A549 (cell line): Measurements from ENCODE around the gene C2orf78.

Experiments used
- BHLHE40 ChIP-seq: IDR thresholded peaks from 2 replicates; pipeline ENCODE4 v1.6.1; 2012; ENCODE audit warnings: low read depth, low read length, inconsistent platforms
- CHD2 ChIP-seq: fragments of 150-350 bp; IDR thresholded peaks from 2 replicates; pipeline ENCODE4 v1.6.1; 2014; ENCODE audit warnings: low read length; ENCODE audit not compliant: partially characterized antibody
- CTCF ChIP-seq: fragments of >200 bp; sonication (Bioruptor Twin); formaldehyde crosslinking; IDR thresholded peaks from 3 replicates; pipeline ENCODE4 v1.5.1; 2016
- EP300 ChIP-seq, 2 experiments: fragments of >200 bp; sonication (Bioruptor Twin); formaldehyde crosslinking; IDR thresholded peaks; 2 replicates in 1 of 2; 3 replicates in 1 of 2; pipeline ENCODE4 v1.6.1; 2016 to 2017
- JUNB ChIP-seq: fragments of >200 bp; sonication (Bioruptor Twin); formaldehyde crosslinking; IDR thresholded peaks from 2 replicates; pipeline ENCODE4 v1.6.1; 2016
- MAZ ChIP-seq: fragments of 150-350 bp; IDR thresholded peaks from 2 replicates; pipeline ENCODE4 v1.6.1; 2014; ENCODE audit warnings: antibody characterized with exemption, low read depth, low read length, borderline replicate concordance
- PHF8 ChIP-seq: fragments of 200-600 bp; sonication (generic); IDR thresholded peaks from 2 replicates; pipeline ENCODE4 v1.6.1; 2016; ENCODE audit warnings: low read depth, mild to moderate bottlenecking, antibody characterized with exemption, moderate library complexity, borderline replicate concordance
- POLR2A ChIP-seq: IDR thresholded peaks from 2 replicates; pipeline ENCODE4 v1.6.1; 2012; ENCODE audit warnings: mild to moderate bottlenecking, low read length
- ZC3H11A ChIP-seq: fragments of 450-650 bp; IDR thresholded peaks from 2 replicates; pipeline ENCODE4 v1.6.1; 2014; ENCODE audit warnings: antibody characterized with exemption, mild to moderate bottlenecking
- ZFP36 ChIP-seq: fragments of 450-650 bp; IDR thresholded peaks from 2 replicates; pipeline ENCODE4 v1.6.1; 2014; ENCODE audit warnings: borderline replicate concordance; ENCODE audit not compliant: partially characterized antibody
- TF ChIP-seq, protein P1 (sequence below): IDR thresholded peaks from 2 replicates; pipeline ENCODE4 v1.6.1; 2012
- TF ChIP-seq, protein P2 (sequence below): fragments of 250-450 bp; sonication (Bioruptor Pico); IDR thresholded peaks from 2 replicates; pipeline ENCODE4 v1.5.0; 2021; ENCODE audit warnings: mild to moderate bottlenecking, moderate library complexity, borderline replicate concordance

GRCh38 chr2:73823416-73823815 is 39.4 kb downstream of the C2orf78 start:
- TF ChIP-seq CTCF (no peak), EP300 (IDR thresholded peaks at IDR 0.05) (no peak), BHLHE40 (no peak), POLR2A (no peak), ZFP36 (no peak), JUNB (no peak), ZC3H11A (no peak), CHD2 (no peak), PHF8 (no peak), MAZ (no peak)
- TF ChIP-seq, protein P1, sequence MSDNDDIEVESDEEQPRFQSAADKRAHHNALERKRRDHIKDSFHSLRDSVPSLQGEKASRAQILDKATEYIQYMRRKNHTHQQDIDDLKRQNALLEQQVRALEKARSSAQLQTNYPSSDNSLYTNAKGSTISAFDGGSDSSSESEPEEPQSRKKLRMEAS = no peak
- TF ChIP-seq, protein P2, sequence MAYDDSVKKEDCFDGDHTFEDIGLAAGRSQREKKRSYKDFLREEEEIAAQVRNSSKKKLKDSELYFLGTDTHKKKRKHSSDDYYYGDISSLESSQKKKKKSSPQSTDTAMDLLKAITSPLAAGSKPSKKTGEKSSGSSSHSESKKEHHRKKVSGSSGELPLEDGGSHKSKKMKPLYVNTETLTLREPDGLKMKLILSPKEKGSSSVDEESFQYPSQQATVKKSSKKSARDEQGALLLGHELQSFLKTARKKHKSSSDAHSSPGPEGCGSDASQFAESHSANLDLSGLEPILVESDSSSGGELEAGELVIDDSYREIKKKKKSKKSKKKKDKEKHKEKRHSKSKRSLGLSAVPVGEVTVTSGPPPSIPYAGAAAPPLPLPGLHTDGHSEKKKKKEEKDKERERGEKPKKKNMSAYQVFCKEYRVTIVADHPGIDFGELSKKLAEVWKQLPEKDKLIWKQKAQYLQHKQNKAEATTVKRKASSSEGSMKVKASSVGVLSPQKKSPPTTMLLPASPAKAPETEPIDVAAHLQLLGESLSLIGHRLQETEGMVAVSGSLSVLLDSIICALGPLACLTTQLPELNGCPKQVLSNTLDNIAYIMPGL = no peak
